ENCODE data around the gene CNOT6. TPM values are rescaled to one million over a fixed set of nuclear protein-coding genes. Genes with fewer than 3 reads are reported as not detected.

CNOT6 gene
- total RNA-seq, 1 experiment from 2014 or later = 48.8 TPM

- intact Hi-C loops (cut with micrococcal nuclease; ENCODE audit: unreplicated experiment) = no loop called here
- peaks cover 53% of the 10 kb centered on the region for H3K27me3 ChIP-seq (ENCODE audit: insufficient read depth, low read depth)
- CTCF ChIA-PET = no interaction called here
- no peak for DNase-seq
- H3K79me2 ChIP-seq (ENCODE audit: low read depth) = no peaks in the 10 kb centered on the region
- H3K4me3 ChIP-seq = no peak overlapping the region
- no TSS peak for BruUV-seq (replicated peaks)
- no peak overlapping the region for H2AFZ ChIP-seq
- no peak overlapping the region for H3K27ac ChIP-seq
- no peaks in the 10 kb centered on the region for H3K4me1 ChIP-seq (replicated peaks; ENCODE audit: insufficient read depth)
- H3K9me3 ChIP-seq (ENCODE audit: insufficient read depth, low read depth) = no peaks in the 10 kb centered on the region
- POLR2A ChIA-PET (ENCODE audit: unreplicated experiment) = interaction anchor here (0.6 kb wide), 1 partner anchor 191 kb away, joined by 4 read pairs; no protein-coding TSS in a partner anchor
- no peaks in the 10 kb centered on the region for H3K36me3 ChIP-seq (ENCODE audit: low read depth)
- no peaks in the 10 kb centered on the region for H4K20me1 ChIP-seq (ENCODE audit: insufficient read depth)
- H3K9me2 ChIP-seq (ENCODE audit: insufficient read depth) = no peaks in the 10 kb centered on the region
- H3F3A ChIP-seq (ENCODE audit: insufficient read depth, low read depth) = no peaks in the 10 kb centered on the region
- no peak overlapping the region for H3K4me2 ChIP-seq
- TF ChIP-seq CTCF (conservative IDR thresholded peaks at IDR 0.05) (no peak), EZH2 (IDR thresholded peaks at IDR 0.05; ENCODE audit: low read depth) (no peak)
These were observed 131.1 kb downstream of the CNOT6 start for GRCh38 chr5:180625125-180625790.

DNA sequence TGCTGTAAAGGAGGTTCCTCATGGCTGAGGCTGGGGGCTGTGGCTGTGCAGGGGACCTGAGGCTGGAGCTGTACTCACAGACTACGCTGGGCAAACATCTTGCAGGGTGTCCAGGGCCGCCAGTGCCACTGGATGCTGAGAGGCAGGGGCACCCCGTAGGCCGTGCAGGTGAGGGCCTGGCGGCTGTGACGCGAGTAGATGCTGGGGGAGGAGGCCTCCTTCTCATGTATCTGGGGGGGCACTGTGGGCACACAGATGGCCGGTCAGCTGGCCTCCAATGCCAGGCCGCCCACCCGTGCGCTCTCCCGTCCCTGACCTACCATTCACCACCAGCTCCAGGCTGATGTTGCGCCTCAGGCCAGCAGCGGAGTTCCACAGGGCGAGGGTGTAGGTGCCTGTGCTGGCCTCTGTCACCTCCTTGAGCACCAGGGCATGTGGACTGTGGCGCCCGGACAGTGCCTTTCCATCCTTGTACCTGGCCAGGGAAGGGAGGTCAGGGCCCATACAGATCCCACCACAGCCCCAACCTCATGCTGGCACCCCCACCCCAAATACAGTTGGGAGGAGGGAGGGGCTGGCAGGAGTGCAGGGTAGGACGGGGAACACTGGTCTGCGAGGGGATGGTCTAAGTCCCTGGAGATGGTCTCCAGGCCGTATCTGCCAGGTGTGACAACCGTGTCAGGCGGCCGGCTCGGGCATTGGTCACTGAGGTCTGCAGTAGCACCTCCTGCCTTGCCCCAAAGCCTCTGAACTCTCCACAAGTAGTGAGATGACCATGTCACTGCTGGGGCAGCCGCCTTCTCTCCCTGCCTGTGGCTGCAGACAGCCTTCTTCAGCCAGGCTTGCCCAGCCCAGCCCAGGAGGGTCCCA is 131.8 kb downstream of the CNOT6 start:
- Histone ChIP-seq H3K4me1 (replicated peaks; ENCODE audit: insufficient read depth) (no peaks in the 10 kb centered on the region), H3K4me2 (no peak overlapping the region), H3K36me3 (ENCODE audit: low read depth) (no peaks in the 10 kb centered on the region), H3K27me3 (ENCODE audit: insufficient read depth, low read depth) (peaks cover 55% of the 10 kb centered on the region), H3K9me2 (ENCODE audit: insufficient read depth) (no peaks in the 10 kb centered on the region), H2AFZ (no peak overlapping the region), H3K9me3 (ENCODE audit: insufficient read depth, low read depth) (no peaks in the 10 kb centered on the region), H3K4me3 (no peak overlapping the region), H3K27ac (no peak overlapping the region), H3K79me2 (ENCODE audit: low read depth) (no peaks in the 10 kb centered on the region), H3F3A (ENCODE audit: insufficient read depth, low read depth) (no peaks in the 10 kb centered on the region), H4K20me1 (ENCODE audit: insufficient read depth) (no peaks in the 10 kb centered on the region)
- POLR2A ChIA-PET (ENCODE audit: unreplicated experiment) = no interaction called here
- no peak for TF ChIP-seq EZH2 (IDR thresholded peaks at IDR 0.05; ENCODE audit: low read depth)
- TF ChIP-seq CTCF (conservative IDR thresholded peaks at IDR 0.05) = no peak
- no TSS peak for BruUV-seq (replicated peaks)
- DNase-seq = no peak
- intact Hi-C loops (cut with micrococcal nuclease; ENCODE audit: unreplicated experiment) = no loop called here
- CTCF ChIA-PET = no interaction called here

DNA sequence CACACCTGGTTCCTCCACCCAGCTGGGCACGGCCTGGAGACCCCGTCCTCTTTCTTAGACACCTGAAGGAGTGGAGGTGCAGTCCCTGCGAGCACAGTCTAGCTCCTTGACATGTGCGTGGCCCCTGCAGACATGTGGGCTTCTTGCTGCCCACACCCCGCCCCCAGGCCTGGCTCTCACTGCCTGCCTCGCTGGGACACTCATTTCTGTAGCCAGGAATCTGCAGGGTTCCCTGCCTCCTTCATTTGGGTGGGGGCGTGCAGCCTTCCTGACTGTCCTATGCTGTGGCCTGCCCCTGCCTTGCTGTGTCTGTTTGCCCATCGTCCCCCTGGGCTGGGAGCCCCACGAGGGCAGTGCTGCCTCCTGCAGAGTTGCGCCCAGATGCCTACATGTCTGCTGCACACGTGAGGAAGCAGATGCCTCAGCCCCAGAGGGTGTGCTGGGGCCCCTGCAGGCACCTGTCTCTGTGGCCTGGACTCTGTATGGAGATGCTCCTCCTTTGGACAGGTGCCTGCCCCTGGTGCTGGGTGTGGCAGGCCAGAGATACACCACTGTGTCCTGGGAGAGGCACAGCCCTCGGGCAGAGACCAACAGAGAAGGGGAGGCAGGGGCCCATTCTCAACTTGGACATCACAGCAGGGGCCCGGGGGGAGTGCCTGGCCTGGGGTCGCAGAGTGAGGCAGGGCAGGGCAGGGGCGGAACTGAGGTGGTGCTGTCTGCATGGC is 132.6 kb downstream of the CNOT6 start:
- Histone ChIP-seq H4K20me1 (ENCODE audit: insufficient read depth) (no peaks in the 10 kb centered on the region), H3K9me3 (ENCODE audit: insufficient read depth, low read depth) (no peaks in the 10 kb centered on the region), H3K27ac (no peak overlapping the region), H2AFZ (no peak overlapping the region), H3K27me3 (ENCODE audit: insufficient read depth, low read depth) (peaks cover 59% of the 10 kb centered on the region), H3K4me3 (no peak overlapping the region), H3K9me2 (ENCODE audit: insufficient read depth) (no peaks in the 10 kb centered on the region), H3K4me1 (replicated peaks; ENCODE audit: insufficient read depth) (no peaks in the 10 kb centered on the region), H3F3A (ENCODE audit: insufficient read depth, low read depth) (no peaks in the 10 kb centered on the region), H3K79me2 (ENCODE audit: low read depth) (no peaks in the 10 kb centered on the region), H3K4me2 (no peak overlapping the region), H3K36me3 (ENCODE audit: low read depth) (no peaks in the 10 kb centered on the region)
- DNase-seq = no peak
- ChIA-PET POLR2A (ENCODE audit: unreplicated experiment) (no interaction called here), CTCF (no interaction called here)
- no TSS peak for BruUV-seq (replicated peaks)
- no peak for TF ChIP-seq CTCF (conservative IDR thresholded peaks at IDR 0.05)
- TF ChIP-seq EZH2 (IDR thresholded peaks at IDR 0.05; ENCODE audit: low read depth) = no peak
- intact Hi-C loops (cut with micrococcal nuclease; ENCODE audit: unreplicated experiment) = no loop called here
